22Rv1 (cell line): ENCODE measurements around the gene DDX3X.

ENCODE experiments used
- H3K27ac ChIP-seq: fragments of 450-650 bp; 2 replicates; pipeline ENCODE4 v1.5.1; 2017
- CTCF ChIP-seq: fragments of 450-650 bp; IDR thresholded peaks from 2 replicates; pipeline ENCODE4 v1.5.1; 2017; ENCODE audit warnings: mild to moderate bottlenecking
- ZFX ChIP-seq: fragments of 450-650 bp; IDR thresholded peaks from 2 replicates; pipeline ENCODE4 v1.6.1; 2017; ENCODE audit warnings: antibody characterized with exemption, borderline replicate concordance

DDX3X gene

GRCh38 chrX:41336447-41336846 is 2.5 kb downstream of the DDX3X start:
- no peak overlapping the region for H3K27ac ChIP-seq

GRCh38 chrX:41337140-41337539 is 3.2 kb downstream of the DDX3X start:
- H3K27ac ChIP-seq: no peak overlapping the region
- TF ChIP-seq CTCF (no peak), ZFX (no peak)

More at GRCh38 chrX:41336447-41336846, 2.5 kb downstream of the DDX3X start:
- TF ChIP-seq ZFX: no peak
- no peak for TF ChIP-seq CTCF

GRCh38 chrX:41338436-41338835 is 4.5 kb downstream of the DDX3X start:
- TF ChIP-seq ZFX (no peak), CTCF (no peak)

GRCh38 chrX:41339148-41339547 is 5.2 kb downstream of the DDX3X start:
- no peak overlapping the region for H3K27ac ChIP-seq
- TF ChIP-seq CTCF: no peak

More at GRCh38 chrX:41338436-41338835, 4.5 kb downstream of the DDX3X start:
- H3K27ac ChIP-seq: no peak overlapping the region

GRCh38 chrX:41344053-41344452 is 10.1 kb downstream of the DDX3X start:
- TF ChIP-seq CTCF: no peak
- TF ChIP-seq ZFX: no peak

GRCh38 chrX:41347186-41347585 is 13.2 kb downstream of the DDX3X start:
- TF ChIP-seq ZFX (no peak), CTCF (no peak)
- H3K27ac ChIP-seq: no peak overlapping the region

More at GRCh38 chrX:41344053-41344452, 10.1 kb downstream of the DDX3X start:
- no peak overlapping the region for H3K27ac ChIP-seq

GRCh38 chrX:41348551-41348950 is 14.6 kb downstream of the DDX3X start:
- no peak for TF ChIP-seq ZFX
- TF ChIP-seq CTCF: no peak
- no peak overlapping the region for H3K27ac ChIP-seq
